Astrocyte of the spinal cord (primary cell): Measurements from ENCODE around the gene OLFML3.
"Not testable (repeated sequence)": the region's sequence is repeated elsewhere in the genome, so short reads cannot be mapped to it uniquely, and the experiment has no call there.

Experiments
- DNase-seq: peaks from one replicate; pipeline ENCODE4 v3.0.0; 2011; ENCODE audit warnings: low read depth, low spot score
- H3K4me3 ChIP-seq: 2 replicates; pipeline ENCODE4 v1.5.1; 2011; ENCODE audit warnings: low read depth, mild to moderate bottlenecking, low read length, moderate library complexity
- CTCF ChIP-seq: IDR thresholded peaks from 2 replicates; pipeline ENCODE4 v1.5.1; 2012; ENCODE audit warnings: low read depth, mild to moderate bottlenecking, low read length, inconsistent platforms
- in situ Hi-C: cut with HindIII; loops from 2 replicates; pipeline ENCODE4 v1.10.0; 2017; ENCODE audit warnings: low sequenced_read_pairs

Gene OLFML3

GRCh38 chr1:114008480-114008941 is 29.2 kb downstream of the OLFML3 start:
- no peak overlapping the region for H3K4me3 ChIP-seq
- in situ Hi-C loops: no loop called here
- DNase-seq: no peak
- TF ChIP-seq CTCF: no peak

GRCh38 chr1:114008993-114009392 is 29.7 kb downstream of the OLFML3 start:
- in situ Hi-C loops: no loop called here
- no peak for TF ChIP-seq CTCF
- no peak overlapping the region for H3K4me3 ChIP-seq
- DNase-seq: no peak

GRCh38 chr1:114009393-114009792 is 30.1 kb downstream of the OLFML3 start:
- no peak overlapping the region for H3K4me3 ChIP-seq
- no peak for DNase-seq

GRCh38 chr1:114010433-114011184 is 31.3 kb downstream of the OLFML3 start:
- DNase-seq: no peak
- in situ Hi-C loops: no loop called here
- no peak for TF ChIP-seq CTCF

More at GRCh38 chr1:114009393-114009792, 30.1 kb downstream of the OLFML3 start:
- no peak for TF ChIP-seq CTCF
- in situ Hi-C loops: no loop called here

GRCh38 chr1:114011796-114012195 is 32.5 kb downstream of the OLFML3 start:
- DNase-seq: peak; percentile 24
- in situ Hi-C loops: no loop called here
- H3K4me3 ChIP-seq: no peak overlapping the region
- no peak for TF ChIP-seq CTCF

More at GRCh38 chr1:114010433-114011184, 31.3 kb downstream of the OLFML3 start:
- H3K4me3 ChIP-seq: no peak overlapping the region

- no peak overlapping the region for H3K4me3 ChIP-seq
- in situ Hi-C loops: no loop called here
- DNase-seq: peak; percentile 41
- no peak for TF ChIP-seq CTCF
These were observed 35.8 kb downstream of the OLFML3 start for GRCh38 chr1:114015075-114015474.

- DNase-seq, H3K4me3 ChIP-seq, in situ Hi-C loops: not testable (repeated sequence)
These were observed 40.5 kb downstream of the OLFML3 start for GRCh38 chr1:114019724-114020123.
